Fibroblast of skin of back (primary cell): ENCODE measurements around the gene GSTM5.
A peak's percentile ranks its signal among the peaks of the same experiment; 100 is the strongest.
"Not testable (repeated sequence)": the region's sequence is repeated elsewhere in the genome, so short reads cannot be mapped to it uniquely, and the experiment has no call there.

Experiments used
- DNase-seq: peaks from one replicate; pipeline ENCODE4 v3.0.0-alpha.2; 2013

Gene GSTM5

GRCh38 chr1:109732390-109732881 lies 20.4 kb downstream of the GSTM5 start:
- DNase-seq = no peak

GRCh38 chr1:109733236-109733870 lies 21.3 kb downstream of the GSTM5 start:
- no peak for DNase-seq

- peak; percentile 79 for DNase-seq
These were observed 27.9 kb downstream of the GSTM5 start for GRCh38 chr1:109739738-109740614.

- no peak for DNase-seq
These were observed 28.7 kb downstream of the GSTM5 start, which contains the start of gene GSTM3 for GRCh38 chr1:109740615-109741373. GSTM3 (minus strand) TSS chr1:109741038; CDS start chr1:109740287, 751 bp downstream.

- DNase-seq = not testable (repeated sequence)
These were observed 36.3 kb downstream of the GSTM5 start for GRCh38 chr1:109748311-109748710.

GRCh38 chr1:109749221-109749620 lies 37.2 kb downstream of the GSTM5 start:
- DNase-seq = no peak

- DNase-seq = no peak
These were observed 38.3 kb downstream of the GSTM5 start for GRCh38 chr1:109750241-109750882.

GRCh38 chr1:109750920-109751319 lies 38.9 kb downstream of the GSTM5 start:
- DNase-seq = no peak

GRCh38 chr1:109751531-109752260 lies 39.6 kb downstream of the GSTM5 start:
- DNase-seq = no peak

GRCh38 chr1:109754738-109755137 lies 42.7 kb downstream of the GSTM5 start:
- DNase-seq = no peak

GRCh38 chr1:109756325-109756724 lies 44.3 kb downstream of the GSTM5 start:
- DNase-seq = not testable (repeated sequence)

- DNase-seq = no peak
These were observed 44.9 kb downstream of the GSTM5 start for GRCh38 chr1:109756848-109757521.

GRCh38 chr1:109757936-109758786 lies 46.1 kb downstream of the GSTM5 start:
- DNase-seq = no peak

GRCh38 chr1:109759513-109760334 lies 47.7 kb downstream of the GSTM5 start:
- DNase-seq = no peak

- DNase-seq = no peak
These were observed 48.7 kb downstream of the GSTM5 start for GRCh38 chr1:109760581-109761226.

GRCh38 chr1:109761227-109762038 lies 49.4 kb downstream of the GSTM5 start:
- no peak for DNase-seq

- DNase-seq = no peak
These were observed 50.1 kb downstream of the GSTM5 start for GRCh38 chr1:109762039-109762585.
